ENCODE results near the gene RGMA. TPM values are rescaled to one million over a fixed set of nuclear protein-coding genes. Genes with fewer than 3 reads are reported as not detected.

RGMA gene
- total RNA-seq, 1 experiment from 2014 or later: 5.5 TPM

GRCh38 chr15:93126148-93126547 lies 37.1 kb upstream of the RGMA start:
- no peaks in the 10 kb centered on the region for H3K27me3 ChIP-seq (ENCODE audit: insufficient read depth, low read length)
- no peak overlapping the region for H3K4me3 ChIP-seq (replicated peaks in 1 of 2; ENCODE audit: low read depth in 1 of 2, low read length in 2 of 2)
- ChIA-PET RAD21 (ENCODE audit: low non-redundant PET in 1 of 2, low total read pairs in 2 of 2, uncharacterized antibody in 2 of 2, unreplicated experiment in 2 of 2) (no interaction called here), POLR2A (no interaction called here), CTCF (no interaction called here)
- TF ChIP-seq EZH2phosphoT487 (IDR thresholded peaks at IDR 0.05; ENCODE audit: borderline replicate concordance): no peak
- TF ChIP-seq CTCF (IDR thresholded peaks at IDR 0.05 in 2 of 3, conservative IDR thresholded peaks at IDR 0.05 in 1 of 3; ENCODE audit: borderline replicate concordance in 1 of 3, insufficient read depth in 1 of 3, low read depth in 2 of 3, low read length in 2 of 3): no peak
- no peak for TF ChIP-seq ZNF274 (IDR thresholded peaks at IDR 0.05; ENCODE audit: low read depth, low read length)
- TF ChIP-seq EGR1 (IDR thresholded peaks at IDR 0.05; ENCODE audit: low read depth): no peak
- TF ChIP-seq SIN3A (IDR thresholded peaks at IDR 0.05; ENCODE audit: low read depth): no peak
- TF ChIP-seq FOSL1 (IDR thresholded peaks at IDR 0.05; ENCODE audit: low read depth): no peak
- no peak for TF ChIP-seq JUND (IDR thresholded peaks at IDR 0.05)
- no peak for TF ChIP-seq ZFX (IDR thresholded peaks at IDR 0.05)
- no peaks in the 10 kb centered on the region for H3K9me3 ChIP-seq (ENCODE audit: control insufficient read depth in 1 of 2, insufficient read depth in 1 of 2, low read depth in 1 of 2, low read length in 2 of 2)
- no TSS peak for BruUV-seq (replicated peaks)
- no peak overlapping the region for H3K4me2 ChIP-seq (ENCODE audit: low read length)
- no peaks in the 10 kb centered on the region for H4K20me1 ChIP-seq (ENCODE audit: insufficient read depth)
- DNase-seq (ENCODE audit: low read depth, low spot score) (no peak), ATAC-seq (no peak)
- no peaks in the 10 kb centered on the region for H3K79me2 ChIP-seq (ENCODE audit: insufficient read depth, low read length)
- H3K9me2 ChIP-seq (ENCODE audit: insufficient read depth): no peaks in the 10 kb centered on the region
- H3K36me3 ChIP-seq (ENCODE audit: control insufficient read depth in 1 of 2, insufficient read depth in 2 of 2, low read length in 2 of 2): no peaks in the 10 kb centered on the region
- intact Hi-C loops (cut with micrococcal nuclease): no loop called here
- no peaks in the 10 kb centered on the region for H3K4me1 ChIP-seq (ENCODE audit: control insufficient read depth in 1 of 2, insufficient read depth in 2 of 2, low read length in 2 of 2)
- no peak overlapping the region for H3K27ac ChIP-seq (ENCODE audit: low read depth, low read length)
- H2AFZ ChIP-seq (ENCODE audit: low read depth, low read length, poor library complexity, severe bottlenecking): no peak overlapping the region
- no peak overlapping the region for H3K9ac ChIP-seq (ENCODE audit: low read length)

- H3K4me1 ChIP-seq (ENCODE audit: control insufficient read depth in 1 of 2, insufficient read depth in 2 of 2, low read length in 2 of 2): no peaks in the 10 kb centered on the region
- CTCF ChIA-PET: no interaction called here
- no peaks in the 10 kb centered on the region for H4K20me1 ChIP-seq (ENCODE audit: insufficient read depth)
- H3K9me3 ChIP-seq (ENCODE audit: control insufficient read depth in 1 of 2, insufficient read depth in 1 of 2, low read depth in 1 of 2, low read length in 2 of 2): no peaks in the 10 kb centered on the region
- BruUV-seq (replicated peaks): no TSS peak
- H3K9ac ChIP-seq (ENCODE audit: low read length): no peak overlapping the region
- RAD21 ChIA-PET (ENCODE audit: low non-redundant PET in 1 of 2, low total read pairs in 2 of 2, uncharacterized antibody in 2 of 2, unreplicated experiment in 2 of 2): no interaction called here
- no peak overlapping the region for H3K4me3 ChIP-seq (replicated peaks in 1 of 2; ENCODE audit: low read depth in 1 of 2, low read length in 2 of 2)
- TF ChIP-seq YY1 (IDR thresholded peaks at IDR 0.05; ENCODE audit: extremely low read depth, insufficient replicate concordance, low read depth, low read length) (no peak), SP1 (IDR thresholded peaks at IDR 0.05; ENCODE audit: low read depth) (no peak), REST (IDR thresholded peaks at IDR 0.05; ENCODE audit: low read depth) (no peak), JUND (IDR thresholded peaks at IDR 0.05) (no peak), ZFX (IDR thresholded peaks at IDR 0.05) (no peak), EGR1 (IDR thresholded peaks at IDR 0.05; ENCODE audit: low read depth) (no peak), ZNF274 (IDR thresholded peaks at IDR 0.05; ENCODE audit: low read depth, low read length) (no peak), EZH2phosphoT487 (IDR thresholded peaks at IDR 0.05; ENCODE audit: borderline replicate concordance) (no peak), TCF7L2 (IDR thresholded peaks at IDR 0.05; ENCODE audit: borderline replicate concordance, extremely low read depth, insufficient read depth, insufficient read length) (no peak), POLR2A (IDR thresholded peaks at IDR 0.05; ENCODE audit: borderline replicate concordance, extremely low read depth, insufficient read depth, insufficient read length) (no peak), CBX3 (IDR thresholded peaks at IDR 0.05; ENCODE audit: low read depth) (no peak), EZH2 (IDR thresholded peaks at IDR 0.05) (no peak), MAX (IDR thresholded peaks at IDR 0.05) (no peak)
- POLR2A ChIA-PET: no interaction called here
- H3K4me2 ChIP-seq (ENCODE audit: low read length): no peak overlapping the region
- intact Hi-C loops (cut with micrococcal nuclease): no loop called here
- ATAC-seq (no peak), DNase-seq (ENCODE audit: low read depth, low spot score) (no peak)
- H2AFZ ChIP-seq (ENCODE audit: low read depth, low read length, poor library complexity, severe bottlenecking): no peak overlapping the region
- H3K79me2 ChIP-seq (ENCODE audit: insufficient read depth, low read length): no peaks in the 10 kb centered on the region
- no peak overlapping the region for H3K27ac ChIP-seq (ENCODE audit: low read depth, low read length)
- H3K9me2 ChIP-seq (ENCODE audit: insufficient read depth): no peaks in the 10 kb centered on the region
- H3K27me3 ChIP-seq (ENCODE audit: insufficient read depth, low read length): no peaks in the 10 kb centered on the region
- H3K36me3 ChIP-seq (ENCODE audit: control insufficient read depth in 1 of 2, insufficient read depth in 2 of 2, low read length in 2 of 2): no peaks in the 10 kb centered on the region
Observed at GRCh38 chr15:93124126-93124525, 35.1 kb upstream of the RGMA start.
